DOHH2 (cell line): ENCODE results near the gene ZFHX3.

ENCODE experiments used
- H3F3A ChIP-seq: fragments of 200-600 bp; sonication (generic), shearing (Covaris generic); 2 replicates; pipeline ENCODE4 v1.6.0; 2016; ENCODE audit warnings: antibody characterized with exemption, mild to moderate bottlenecking; ENCODE audit not compliant: control insufficient read depth, insufficient read depth
- H3K27ac ChIP-seq: fragments of 200-600 bp; sonication (generic); 2 replicates; pipeline ENCODE4 v1.5.1; 2014; ENCODE audit warnings: low read depth, mild to moderate bottlenecking, low read length, moderate library complexity
- H3K27me3 ChIP-seq: fragments of 200-600 bp; sonication (generic); 2 replicates; pipeline ENCODE4 v1.6.1; 2014; ENCODE audit warnings: mild to moderate bottlenecking, low read length, mixed read lengths; ENCODE audit not compliant: control insufficient read depth
- H3K36me3 ChIP-seq: fragments of 200-600 bp; sonication (generic); 2 replicates; pipeline ENCODE4 v1.6.1; 2014; ENCODE audit warnings: mild to moderate bottlenecking, low read length, moderate library complexity, mixed read lengths; ENCODE audit not compliant: control insufficient read depth
- H3K4me1 ChIP-seq: fragments of 200-600 bp; sonication (generic); 2 replicates; pipeline ENCODE4 v1.6.1; 2014; ENCODE audit warnings: mild to moderate bottlenecking, low read length, mixed read lengths; ENCODE audit not compliant: control insufficient read depth
- H3K4me2 ChIP-seq: fragments of 200-600 bp; sonication (generic); 2 replicates; pipeline ENCODE4 v1.6.0; 2014; ENCODE audit warnings: mild to moderate bottlenecking, low read length, moderate library complexity
- H3K4me3 ChIP-seq: fragments of 200-600 bp; sonication (generic); 2 replicates; pipeline ENCODE4 v1.5.1; 2014; ENCODE audit warnings: mild to moderate bottlenecking, low read length, mixed read lengths
- H3K79me2 ChIP-seq: fragments of 200-600 bp; sonication (generic); 2 replicates; pipeline ENCODE4 v1.6.1; 2014; ENCODE audit warnings: mild to moderate bottlenecking, low read length, mixed read lengths; ENCODE audit not compliant: control insufficient read depth
- H3K9me2 ChIP-seq: fragments of 200-600 bp; sonication (generic); replicated peaks from 2 replicates; pipeline ENCODE4 v1.6.1; 2014; ENCODE audit warnings: mild to moderate bottlenecking, low read length, mixed read lengths; ENCODE audit not compliant: control insufficient read depth
- H3K9me3 ChIP-seq: fragments of 200-600 bp; sonication (generic); 2 replicates; pipeline ENCODE4 v1.6.1; 2014; ENCODE audit warnings: antibody characterized with exemption, low read length, mixed read lengths; ENCODE audit not compliant: control insufficient read depth, insufficient read depth
- H4K20me1 ChIP-seq: fragments of 200-600 bp; sonication (generic); 2 replicates; pipeline ENCODE4 v1.6.0; 2014; ENCODE audit warnings: low read depth, mild to moderate bottlenecking, antibody characterized with exemption, low read length, moderate library complexity; ENCODE audit not compliant: control insufficient read depth, insufficient read depth
- EZH2phosphoT487 ChIP-seq: fragments of 200-600 bp; sonication (generic); IDR thresholded peaks from 2 replicates; pipeline ENCODE4 v1.6.1; 2017; ENCODE audit warnings: borderline replicate concordance, mild to moderate bottlenecking, antibody characterized with exemption, low read length, moderate library complexity, mixed read lengths
- TF ChIP-seq, protein P1 (sequence below): fragments of 200-600 bp; sonication (generic); IDR thresholded peaks from one replicate; pipeline ENCODE4 v1.5.1; 2014; ENCODE audit warnings: antibody characterized with exemption, mild to moderate bottlenecking, low read depth, low read length; ENCODE audit not compliant: poor library complexity, severe bottlenecking

The ZFHX3 gene

DNA sequence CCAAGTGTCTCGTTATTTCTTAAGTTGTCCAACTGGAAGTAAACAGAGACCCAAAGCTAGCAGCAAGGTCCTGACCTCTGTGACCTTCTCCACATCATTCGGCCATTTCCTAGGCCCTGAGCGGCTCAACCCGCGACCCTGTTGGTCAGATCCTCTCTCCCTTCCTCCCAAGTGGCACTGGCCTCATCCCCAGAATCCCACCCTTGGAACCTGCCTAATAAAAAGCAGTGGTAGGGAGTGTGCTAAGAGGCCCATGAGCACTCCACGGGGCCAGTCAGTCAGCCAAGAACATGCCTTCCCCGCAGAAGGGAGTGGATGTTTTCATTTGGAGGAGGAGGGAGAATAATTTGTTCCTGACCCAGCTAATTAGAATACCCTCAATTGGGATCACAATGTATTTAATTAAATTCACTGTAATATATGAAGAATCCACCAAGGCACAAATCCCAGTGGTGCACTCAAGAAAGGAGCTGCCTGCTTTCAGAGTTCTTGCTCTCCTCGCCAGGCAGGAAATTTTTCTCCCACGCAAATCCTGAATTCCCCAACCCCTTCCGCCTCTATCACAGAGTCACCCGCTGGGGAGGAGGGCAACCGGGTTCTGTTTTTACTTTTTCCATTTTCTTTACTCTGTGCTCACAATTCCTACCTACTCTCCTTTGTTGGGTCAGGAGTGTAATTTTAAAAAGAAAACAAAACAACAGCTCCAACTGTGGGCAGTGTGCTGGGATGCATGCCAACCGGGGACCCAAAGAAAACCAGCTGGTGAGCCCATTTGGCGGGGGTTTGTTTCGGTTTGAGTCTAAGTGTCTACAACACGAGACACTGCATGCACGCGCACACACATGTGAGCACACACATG, 153.4 kb downstream of the ZFHX3 start:
- no peaks in the 10 kb centered on the region for H3K79me2 ChIP-seq
- H3K4me2 ChIP-seq, result no peak overlapping the region
- TF ChIP-seq EZH2phosphoT487, result no peak
- TF ChIP-seq, protein P1, sequence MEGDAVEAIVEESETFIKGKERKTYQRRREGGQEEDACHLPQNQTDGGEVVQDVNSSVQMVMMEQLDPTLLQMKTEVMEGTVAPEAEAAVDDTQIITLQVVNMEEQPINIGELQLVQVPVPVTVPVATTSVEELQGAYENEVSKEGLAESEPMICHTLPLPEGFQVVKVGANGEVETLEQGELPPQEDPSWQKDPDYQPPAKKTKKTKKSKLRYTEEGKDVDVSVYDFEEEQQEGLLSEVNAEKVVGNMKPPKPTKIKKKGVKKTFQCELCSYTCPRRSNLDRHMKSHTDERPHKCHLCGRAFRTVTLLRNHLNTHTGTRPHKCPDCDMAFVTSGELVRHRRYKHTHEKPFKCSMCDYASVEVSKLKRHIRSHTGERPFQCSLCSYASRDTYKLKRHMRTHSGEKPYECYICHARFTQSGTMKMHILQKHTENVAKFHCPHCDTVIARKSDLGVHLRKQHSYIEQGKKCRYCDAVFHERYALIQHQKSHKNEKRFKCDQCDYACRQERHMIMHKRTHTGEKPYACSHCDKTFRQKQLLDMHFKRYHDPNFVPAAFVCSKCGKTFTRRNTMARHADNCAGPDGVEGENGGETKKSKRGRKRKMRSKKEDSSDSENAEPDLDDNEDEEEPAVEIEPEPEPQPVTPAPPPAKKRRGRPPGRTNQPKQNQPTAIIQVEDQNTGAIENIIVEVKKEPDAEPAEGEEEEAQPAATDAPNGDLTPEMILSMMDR, result no peak
- H3K27me3 ChIP-seq, result no peaks in the 10 kb centered on the region
- H3K9me3 ChIP-seq, result no peaks in the 10 kb centered on the region
- no peaks in the 10 kb centered on the region for H3K36me3 ChIP-seq
- no peak overlapping the region for H3K4me3 ChIP-seq
- no peak overlapping the region for H3K27ac ChIP-seq
- no peaks in the 10 kb centered on the region for H3F3A ChIP-seq
- no peaks in the 10 kb centered on the region for H4K20me1 ChIP-seq
- H3K9me2 ChIP-seq, result no peaks in the 10 kb centered on the region
- H3K4me1 ChIP-seq, result no peaks in the 10 kb centered on the region

DNA sequence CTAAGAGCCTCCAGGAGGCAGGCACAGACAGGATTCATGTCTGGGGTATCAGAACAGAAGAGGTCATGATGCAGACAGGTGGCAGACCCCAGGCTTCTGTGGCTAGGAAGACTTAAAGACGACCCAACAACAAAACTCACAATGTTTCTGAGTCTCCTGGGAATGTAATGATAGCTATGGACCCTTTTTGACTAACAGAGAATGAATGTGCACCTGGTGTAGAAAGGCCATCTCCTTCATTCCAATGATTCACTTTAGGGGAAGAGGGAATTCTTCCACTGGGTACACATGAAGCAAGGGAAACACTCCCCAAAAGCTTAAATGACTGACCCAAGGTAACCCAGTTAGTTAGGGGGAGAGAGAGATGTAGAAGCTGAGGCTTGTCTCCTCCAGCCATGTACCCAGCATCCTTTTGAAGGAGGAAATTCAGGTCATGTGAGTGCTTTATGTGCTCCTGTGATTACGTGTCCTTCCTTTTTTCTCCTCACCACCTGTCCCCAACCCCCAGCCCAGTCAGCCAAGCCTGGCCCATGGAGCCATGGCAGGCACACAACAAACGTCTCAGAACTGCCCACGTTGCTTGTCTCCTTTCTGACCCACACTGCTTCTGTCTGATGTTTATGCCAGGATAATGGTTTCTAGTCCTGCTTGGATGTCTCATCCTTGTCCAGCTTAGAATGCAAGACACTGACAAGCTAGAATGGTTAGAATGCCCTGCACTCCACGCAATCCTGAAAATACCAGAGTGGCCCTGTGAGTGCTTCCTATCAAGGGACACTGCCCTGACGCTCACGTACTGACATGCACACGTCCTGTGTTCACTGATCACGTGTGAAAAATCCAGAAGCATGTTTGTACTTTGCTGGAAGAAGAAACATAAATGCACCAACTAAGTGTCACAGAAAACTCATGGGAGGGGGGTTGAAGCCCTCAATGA, 156.4 kb downstream of the ZFHX3 start:
- Histone ChIP-seq H3K4me1 (no peaks in the 10 kb centered on the region), H3K79me2 (no peaks in the 10 kb centered on the region), H3K9me3 (no peaks in the 10 kb centered on the region), H3K27ac (no peak overlapping the region), H3K4me2 (no peak overlapping the region), H3K36me3 (no peaks in the 10 kb centered on the region; the same call in 1 of the 2 replicates), H3F3A (no peaks in the 10 kb centered on the region), H4K20me1 (no peaks in the 10 kb centered on the region), H3K4me3 (no peak overlapping the region), H3K9me2 (no peaks in the 10 kb centered on the region), H3K27me3 (no peaks in the 10 kb centered on the region)
- TF ChIP-seq, protein P1, result no peak

DNA sequence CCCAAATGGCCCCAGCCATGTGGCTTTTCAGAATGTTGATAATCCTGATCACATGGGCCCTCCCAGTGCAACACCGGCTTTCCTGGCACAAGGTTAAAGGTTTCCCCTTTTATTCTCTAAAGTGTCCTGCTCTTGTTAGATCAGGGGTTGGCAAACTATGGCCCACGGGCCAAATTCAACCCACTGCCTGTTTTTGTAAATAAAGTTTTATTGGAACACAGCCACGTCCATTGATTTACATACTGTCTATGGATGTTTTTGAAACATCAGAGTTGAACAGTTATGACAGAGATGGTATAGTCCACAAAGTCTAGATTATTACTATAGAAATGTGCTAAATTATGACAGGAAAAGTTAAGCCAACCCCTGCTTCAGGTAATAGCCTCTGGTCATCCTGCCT, 157.3 kb downstream of the ZFHX3 start:
- no peaks in the 10 kb centered on the region for H3K27me3 ChIP-seq
- no peak overlapping the region for H3K27ac ChIP-seq
- H3K4me1 ChIP-seq, result no peaks in the 10 kb centered on the region
- no peaks in the 10 kb centered on the region; the same call in 1 of the 2 replicates for H3K36me3 ChIP-seq
- H3K79me2 ChIP-seq, result no peaks in the 10 kb centered on the region
- no peaks in the 10 kb centered on the region for H3F3A ChIP-seq
- no peak overlapping the region for H3K4me3 ChIP-seq
- no peaks in the 10 kb centered on the region for H3K9me2 ChIP-seq
- no peaks in the 10 kb centered on the region for H3K9me3 ChIP-seq
- no peak overlapping the region for H3K4me2 ChIP-seq
- no peaks in the 10 kb centered on the region for H4K20me1 ChIP-seq
- TF ChIP-seq EZH2phosphoT487, result no peak
- TF ChIP-seq, protein P1, result no peak
